ENCODE measurements around the gene SLC39A11.

- no peak for TF ChIP-seq TCF4 (CRISPR knock-in tag; IDR thresholded peaks at IDR 0.05; ENCODE audit: borderline replicate concordance)
- no peak for TF ChIP-seq PATZ1 (CRISPR knock-in tag; IDR thresholded peaks at IDR 0.05; ENCODE audit: borderline replicate concordance)
- no peak for TF ChIP-seq ARNTL (CRISPR knock-in tag; IDR thresholded peaks at IDR 0.05; ENCODE audit: borderline replicate concordance, low read depth)
- TF ChIP-seq CREB5 (CRISPR knock-in tag; IDR thresholded peaks at IDR 0.05; ENCODE audit: low read depth): no peak
- TF ChIP-seq OSR1 (CRISPR knock-in tag; IDR thresholded peaks at IDR 0.05): no peak
- TF ChIP-seq BACH2 (CRISPR knock-in tag; IDR thresholded peaks at IDR 0.05; ENCODE audit: borderline replicate concordance): no peak
- TF ChIP-seq TOX (CRISPR knock-in tag; IDR thresholded peaks at IDR 0.05; ENCODE audit: borderline replicate concordance): no peak
- TF ChIP-seq GLIS3 (CRISPR knock-in tag; IDR thresholded peaks at IDR 0.05): no peak
- TF ChIP-seq POU6F1 (CRISPR knock-in tag; IDR thresholded peaks at IDR 0.05; ENCODE audit: borderline replicate concordance, low read depth): no peak
- TF ChIP-seq ZNF8 (CRISPR knock-in tag; IDR thresholded peaks at IDR 0.05): no peak
- TF ChIP-seq CSDC2 (CRISPR knock-in tag; IDR thresholded peaks at IDR 0.05): no peak
These were observed 23.9 kb downstream of the SLC39A11 start for GRCh38 chr17:73068322-73069153.

All from SK-N-SH treated with all-trans-retinoic acid at 6 μM for 48 hours (cell line).